HUES48 (cell line): Measurements from ENCODE around the gene YWHAG.
A peak's percentile ranks its signal among the peaks of the same experiment; 100 is the strongest.
"Not testable (repeated sequence)": the region's sequence is repeated elsewhere in the genome, so short reads cannot be mapped to it uniquely, and the experiment has no call there.

Experiments used
- H3K27ac ChIP-seq: one replicate; pipeline ENCODE4 v1.7.0; 2013; ENCODE audit warnings: low read depth, low read length, inconsistent platforms
- H3K27me3 ChIP-seq: 2 replicates; pipeline ENCODE4 v1.6.1; 2013; ENCODE audit warnings: mild to moderate bottlenecking, low read length; ENCODE audit not compliant: control insufficient read depth, insufficient read depth
- H3K36me3 ChIP-seq: 2 replicates; pipeline ENCODE4 v1.6.1; 2013; ENCODE audit warnings: low read length; ENCODE audit not compliant: control insufficient read depth, insufficient read depth
- H3K4me1 ChIP-seq: 2 replicates; pipeline ENCODE4 v1.6.1; 2013; ENCODE audit warnings: mild to moderate bottlenecking, low read length; ENCODE audit not compliant: control insufficient read depth, insufficient read depth
- H3K4me3 ChIP-seq: 2 replicates; pipeline ENCODE4 v1.5.1; 2013; ENCODE audit warnings: mild to moderate bottlenecking, low read depth, low read length
- H3K9ac ChIP-seq: 2 replicates; pipeline ENCODE4 v1.6.1; 2013; ENCODE audit warnings: mild to moderate bottlenecking, low read depth, low read length, moderate library complexity
- H3K9me3 ChIP-seq: 2 replicates; pipeline ENCODE4 v1.6.1; 2013; ENCODE audit warnings: low read length; ENCODE audit not compliant: control insufficient read depth, insufficient read depth

YWHAG gene

DNA sequence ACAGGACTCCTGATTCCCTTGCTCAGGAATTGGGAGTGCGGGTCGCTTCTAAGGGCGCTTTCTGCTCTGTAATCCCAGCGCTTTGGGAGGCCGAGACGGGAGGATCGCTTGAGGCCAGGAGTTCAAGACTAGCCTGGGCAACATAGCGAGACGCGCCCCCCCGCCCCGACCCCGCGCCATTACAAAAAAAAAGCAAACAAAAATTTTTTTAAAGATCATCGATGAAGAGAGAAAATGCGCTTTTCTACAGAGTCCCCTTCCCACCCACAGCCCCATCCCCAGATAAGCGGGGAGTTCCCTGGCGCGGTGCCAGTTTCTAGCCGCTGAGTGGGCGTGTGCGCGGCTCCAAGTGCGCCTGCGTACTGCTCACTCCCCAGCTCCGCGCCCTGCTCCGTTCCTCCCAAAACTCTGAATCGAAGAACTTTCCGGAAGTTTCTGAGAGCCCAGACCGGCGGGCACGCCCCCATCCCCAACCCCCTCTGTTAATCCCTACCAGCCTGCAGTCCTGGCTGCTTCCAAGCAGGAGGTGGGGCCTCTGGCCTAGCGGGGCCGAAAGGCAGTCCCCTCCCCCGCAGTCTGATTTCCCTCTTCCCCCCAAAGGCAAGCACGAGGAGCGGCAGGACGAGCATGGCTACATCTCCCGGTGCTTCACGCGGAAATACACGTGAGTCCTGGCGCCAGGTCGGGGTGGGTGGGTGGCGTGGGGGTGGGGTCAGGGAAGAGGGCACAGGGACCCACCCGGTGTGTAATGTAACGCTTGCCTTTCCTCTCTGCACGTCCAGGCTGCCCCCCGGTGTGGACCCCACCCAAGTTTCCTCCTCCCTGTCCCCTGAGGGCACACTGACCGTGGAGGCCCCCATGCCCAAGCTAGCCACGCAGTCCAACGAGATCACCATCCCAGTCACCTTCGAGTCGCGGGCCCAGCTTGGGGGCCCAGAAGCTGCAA lies 55.3 kb downstream of the YWHAG start:
- H3K9ac ChIP-seq: no peak overlapping the region
- peaks cover 10% of the 10 kb centered on the region for H3K27me3 ChIP-seq

DNA sequence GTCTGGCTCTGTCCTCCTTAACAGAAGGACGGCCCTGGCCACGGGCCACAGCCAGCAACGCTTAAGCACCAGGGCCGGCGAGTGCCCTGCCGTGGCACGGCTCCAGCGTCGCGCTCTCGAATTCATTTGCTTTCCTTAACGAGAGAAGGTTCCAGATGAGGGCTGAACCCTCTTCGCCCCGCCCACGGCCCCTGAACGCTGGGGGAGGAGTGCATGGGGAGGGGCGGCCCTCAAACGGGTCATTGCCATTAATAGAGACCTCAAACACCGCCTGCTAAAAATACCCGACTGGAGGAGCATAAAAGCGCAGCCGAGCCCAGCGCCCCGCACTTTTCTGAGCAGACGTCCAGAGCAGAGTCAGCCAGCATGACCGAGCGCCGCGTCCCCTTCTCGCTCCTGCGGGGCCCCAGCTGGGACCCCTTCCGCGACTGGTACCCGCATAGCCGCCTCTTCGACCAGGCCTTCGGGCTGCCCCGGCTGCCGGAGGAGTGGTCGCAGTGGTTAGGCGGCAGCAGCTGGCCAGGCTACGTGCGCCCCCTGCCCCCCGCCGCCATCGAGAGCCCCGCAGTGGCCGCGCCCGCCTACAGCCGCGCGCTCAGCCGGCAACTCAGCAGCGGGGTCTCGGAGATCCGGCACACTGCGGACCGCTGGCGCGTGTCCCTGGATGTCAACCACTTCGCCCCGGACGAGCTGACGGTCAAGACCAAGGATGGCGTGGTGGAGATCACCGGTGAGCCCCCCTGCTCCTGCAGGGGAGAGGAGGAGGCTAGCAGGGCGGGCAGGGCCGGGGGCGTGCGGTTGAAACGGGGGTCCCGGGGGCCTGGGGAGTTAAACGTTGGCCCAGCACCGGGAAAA lies 56.2 kb downstream of the YWHAG start, which contains the start of gene HSPB1:
Gene HSPB1, plus strand, starts transcription at position 327 of the 855 bp plus-strand sequence. Its CDS starts 40 bp downstream, at position 367.
- peaks cover 13% of the 10 kb centered on the region; the same call in 1 of the 2 replicates for H3K4me1 ChIP-seq
- 0 out of 2 replicates have a peak within 1 kb of the TSS, but pooled peaks have one; percentile 47 for H3K9ac ChIP-seq
- peaks cover 10% of the 10 kb centered on the region for H3K27me3 ChIP-seq
- peak within 1 kb of the TSS; percentile 70 for H3K4me3 ChIP-seq
- no peaks in the 10 kb centered on the region for H3K9me3 ChIP-seq
- peak within 1 kb of the TSS; percentile 50 for H3K27ac ChIP-seq
- H3K36me3 ChIP-seq: peaks cover 6% of the 10 kb centered on the region; the same call in 1 of the 2 replicates

More for the DNA sequence above, 55.3 kb downstream of the YWHAG start:
- H3K4me3 ChIP-seq: peak overlapping the region; percentile 70
- H3K36me3 ChIP-seq: peaks cover 6% of the 10 kb centered on the region; the same call in 1 of the 2 replicates
- no peaks in the 10 kb centered on the region for H3K9me3 ChIP-seq
- H3K4me1 ChIP-seq: peaks cover 13% of the 10 kb centered on the region; the same call in 1 of the 2 replicates
- peak overlapping the region; percentile 55 for H3K27ac ChIP-seq

DNA sequence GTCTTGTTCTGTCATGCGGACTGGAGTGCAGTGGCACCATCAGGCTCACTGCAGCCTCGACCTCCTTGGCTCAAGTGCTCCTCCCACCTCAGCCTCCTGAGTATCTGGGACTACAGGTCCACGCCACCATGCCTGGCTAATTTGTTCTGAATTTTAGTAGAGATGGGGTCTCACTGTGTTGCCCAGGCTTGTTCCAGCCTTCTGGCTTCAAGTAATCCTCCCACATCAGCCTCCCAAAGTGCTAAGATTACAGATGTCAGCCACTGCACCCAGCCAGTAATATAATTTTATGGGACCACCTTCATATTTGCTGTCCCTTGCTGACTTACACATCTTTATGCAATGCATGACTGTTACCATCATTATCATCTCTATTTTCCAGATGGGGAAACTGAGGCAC lies 57.8 kb downstream of the YWHAG start:
- Histone ChIP-seq H3K4me3 (no peak overlapping the region), H3K27ac (no peak overlapping the region)

DNA sequence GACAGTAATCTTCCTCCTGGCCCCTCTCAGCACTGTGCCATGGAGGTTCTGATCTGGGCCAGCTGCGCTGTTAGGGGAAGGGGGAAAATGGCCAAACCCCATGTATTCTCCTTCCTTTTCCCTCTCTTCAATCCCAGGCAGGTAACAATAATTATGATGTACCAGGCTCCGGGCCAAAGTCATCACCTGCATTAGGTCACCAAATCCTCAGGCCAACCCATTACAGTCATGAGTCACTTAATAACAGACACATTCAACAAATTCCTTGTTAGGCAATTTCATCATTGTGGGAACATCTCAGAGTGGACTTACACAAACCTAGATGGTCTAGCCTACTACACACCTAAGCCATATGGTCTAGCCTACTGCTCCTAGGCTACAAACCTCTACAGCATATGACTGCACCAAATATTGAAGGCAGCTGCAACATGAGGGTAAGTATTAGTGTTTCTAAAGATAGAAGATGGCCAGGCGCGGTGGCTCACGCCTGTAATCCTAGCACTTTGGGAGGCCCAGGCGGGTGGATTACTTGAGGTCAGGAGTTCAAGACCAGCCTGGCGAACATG lies 58.5 kb downstream of the YWHAG start:
- Histone ChIP-seq H3K9me3 (no peaks in the 10 kb centered on the region), H3K27ac (no peak overlapping the region), H3K9ac (no peak overlapping the region), H3K4me3 (no peak overlapping the region), H3K4me1 (peaks cover 8% of the 10 kb centered on the region; the same call in 1 of the 2 replicates), H3K27me3 (peaks cover 10% of the 10 kb centered on the region), H3K36me3 (peaks cover 6% of the 10 kb centered on the region; the same call in 1 of the 2 replicates)

More for the DNA sequence above, 57.8 kb downstream of the YWHAG start:
- Histone ChIP-seq H3K27me3 (peaks cover 10% of the 10 kb centered on the region), H3K36me3 (peaks cover 6% of the 10 kb centered on the region; the same call in 1 of the 2 replicates), H3K9ac (no peak overlapping the region), H3K4me1 (peaks cover 8% of the 10 kb centered on the region; the same call in 1 of the 2 replicates), H3K9me3 (no peaks in the 10 kb centered on the region)

DNA sequence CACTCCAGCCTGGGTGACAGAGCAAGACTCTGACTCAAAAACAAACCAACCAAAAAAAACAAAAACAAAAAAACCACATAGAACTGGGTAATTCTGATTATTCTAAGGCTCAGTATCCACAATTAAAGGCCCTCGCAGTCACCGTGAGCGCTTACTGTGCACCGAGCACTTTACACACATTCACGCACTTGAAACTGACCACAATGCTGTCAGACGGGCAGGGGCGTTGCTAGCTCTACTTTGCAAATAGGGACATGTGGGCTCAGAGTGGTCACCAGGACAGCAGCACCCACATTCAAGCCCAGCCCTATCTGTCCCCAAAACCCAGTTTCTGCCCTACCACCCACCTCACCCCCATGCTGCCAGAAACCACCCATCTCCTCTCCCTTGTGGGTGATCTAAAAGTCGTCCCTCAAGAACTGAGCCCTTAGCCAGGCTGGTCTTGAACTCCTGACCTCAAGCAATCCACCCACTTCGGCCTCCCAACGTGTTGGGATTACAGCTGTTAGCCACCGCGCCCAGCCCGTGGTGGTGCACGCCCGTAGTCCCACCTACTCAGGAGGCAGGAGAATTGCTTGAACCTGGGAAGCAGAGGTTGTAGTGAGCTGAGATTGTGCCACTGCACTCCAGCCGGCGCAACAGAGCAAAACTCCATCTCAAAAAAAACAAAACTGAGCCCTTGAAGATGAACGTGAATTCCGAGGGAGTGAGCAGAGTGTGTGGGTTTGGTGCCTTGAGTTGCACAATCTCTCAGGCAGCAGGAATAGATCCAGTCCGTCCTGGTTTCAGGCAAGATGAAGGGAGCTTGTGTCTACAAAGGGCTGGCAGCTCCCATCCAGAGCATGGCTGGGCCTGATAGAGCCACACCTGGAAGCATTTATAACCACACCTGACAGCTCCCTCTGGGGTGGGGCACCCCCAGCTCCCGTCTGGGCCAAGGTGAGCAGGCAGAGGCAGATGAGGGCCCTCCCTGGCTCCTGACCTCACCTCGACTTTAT lies 61.7 kb downstream of the YWHAG start:
- Histone ChIP-seq H3K9me3 (no peaks in the 10 kb centered on the region), H3K27ac (no peak overlapping the region), H3K4me1 (peaks cover 9% of the 10 kb centered on the region; the same call in 1 of the 2 replicates), H3K36me3 (no peaks in the 10 kb centered on the region), H3K9ac (no peak overlapping the region), H3K4me3 (no peak overlapping the region), H3K27me3 (peaks cover 8% of the 10 kb centered on the region)

DNA sequence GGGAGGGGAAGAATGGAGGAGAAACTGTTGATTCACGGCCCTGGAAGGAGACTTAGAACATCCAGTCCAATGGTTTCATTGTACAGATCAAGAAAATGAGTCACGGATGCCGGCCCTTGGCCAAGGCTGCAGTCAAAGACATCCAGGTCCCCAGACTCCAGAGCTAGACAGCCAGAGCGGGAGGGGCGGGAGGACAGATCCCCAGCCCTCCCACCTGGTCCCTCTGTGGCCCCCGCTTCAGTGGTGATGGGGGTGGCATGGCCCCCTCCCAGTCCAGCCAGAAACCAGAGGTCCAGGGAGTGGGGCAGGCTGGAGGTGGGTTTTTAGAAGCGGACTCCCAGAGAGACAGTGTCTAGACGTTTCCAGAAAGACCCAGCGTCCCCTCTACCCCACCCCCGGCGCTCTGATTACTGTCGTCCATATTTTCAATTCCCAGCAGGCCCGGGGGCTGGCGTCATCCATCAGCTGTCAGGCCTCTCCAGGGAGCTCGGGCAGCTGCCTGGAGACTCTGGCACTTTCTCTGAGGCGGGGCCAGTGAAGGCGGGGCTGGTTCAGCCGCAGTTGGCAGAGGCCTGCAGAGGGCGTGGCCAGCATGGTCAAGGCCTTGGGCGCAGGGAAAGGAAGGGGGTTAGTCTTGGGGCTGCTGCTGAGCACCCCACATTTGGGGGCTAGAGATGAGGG lies 64.3 kb downstream of the YWHAG start:
- no peaks in the 10 kb centered on the region for H3K27me3 ChIP-seq
- no peaks in the 10 kb centered on the region for H3K36me3 ChIP-seq
- no peak overlapping the region for H3K4me3 ChIP-seq
- peaks cover 22% of the 10 kb centered on the region for H3K4me1 ChIP-seq
- H3K9me3 ChIP-seq: no peaks in the 10 kb centered on the region
- H3K9ac ChIP-seq: no peak overlapping the region
- no peak overlapping the region for H3K27ac ChIP-seq

DNA sequence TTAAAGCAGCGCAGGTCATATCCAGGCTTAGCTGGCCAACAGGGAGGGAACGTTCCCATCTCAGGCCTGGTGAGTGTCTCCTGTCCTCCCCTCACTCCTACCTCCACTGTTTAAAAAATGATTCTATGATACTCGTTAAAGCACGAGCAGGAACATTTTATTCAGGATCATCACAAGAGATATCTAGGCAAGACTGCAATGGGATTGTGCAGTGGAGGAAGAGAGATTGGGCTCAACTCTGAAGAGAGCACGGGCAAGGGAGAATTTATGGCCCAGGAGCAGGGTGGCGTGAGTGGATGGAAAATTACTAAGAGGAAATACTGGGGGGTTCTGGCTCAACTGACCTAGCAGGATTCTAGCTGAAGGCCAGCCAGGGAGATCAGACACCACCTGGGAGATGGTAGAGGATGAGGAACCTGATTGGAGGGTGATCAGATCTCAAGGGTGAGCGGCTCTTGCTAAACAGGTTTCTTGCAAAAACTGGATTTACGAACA lies 65.3 kb downstream of the YWHAG start:
- no peak overlapping the region for H3K27ac ChIP-seq
- H3K9me3 ChIP-seq: no peaks in the 10 kb centered on the region
- H3K9ac ChIP-seq: no peak overlapping the region
- no peaks in the 10 kb centered on the region for H3K36me3 ChIP-seq
- H3K4me1 ChIP-seq: peaks cover 22% of the 10 kb centered on the region
- H3K27me3 ChIP-seq: no peaks in the 10 kb centered on the region
- no peak overlapping the region for H3K4me3 ChIP-seq

DNA sequence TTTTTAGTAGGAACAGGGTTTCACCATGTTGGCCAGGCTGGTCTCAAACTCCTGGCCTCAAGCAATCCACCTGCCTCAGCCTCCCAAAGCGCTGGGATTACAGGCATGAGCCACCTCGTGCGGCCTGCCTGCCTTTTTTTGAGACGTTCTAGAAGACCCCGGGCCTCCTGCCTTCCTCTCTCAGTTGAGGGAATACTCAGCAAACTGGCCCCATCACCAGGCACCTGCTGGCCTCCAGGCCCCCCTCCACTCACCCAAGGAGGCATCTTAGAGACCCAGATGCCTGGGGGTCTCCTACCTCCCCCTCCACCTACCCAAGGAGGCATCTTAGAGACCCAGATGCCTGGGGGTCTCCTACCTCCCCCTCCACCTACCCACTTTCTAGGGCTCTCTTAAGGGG lies 65.9 kb downstream of the YWHAG start:
- peaks cover 22% of the 10 kb centered on the region for H3K4me1 ChIP-seq
- not testable (repeated sequence) for H3K27ac ChIP-seq, H3K9me3 ChIP-seq, H3K4me3 ChIP-seq, H3K36me3 ChIP-seq, H3K27me3 ChIP-seq, H3K9ac ChIP-seq

DNA sequence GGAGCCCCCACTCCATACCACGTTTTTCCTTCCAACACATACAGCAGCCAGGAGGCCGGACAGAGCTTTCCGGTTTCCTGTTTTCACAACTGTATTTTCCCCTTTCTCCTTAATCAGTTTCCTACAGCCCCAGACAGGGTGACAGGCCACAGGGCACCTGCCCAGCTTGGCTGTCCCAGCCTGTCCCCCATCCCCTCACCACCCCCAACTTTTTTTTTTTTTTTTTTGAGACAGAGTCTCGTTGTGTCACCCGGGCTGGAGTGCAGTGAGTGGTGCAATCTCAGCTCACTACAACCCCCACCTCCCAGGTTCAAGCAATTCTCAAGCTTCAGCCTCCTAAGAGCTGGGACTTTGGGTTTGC lies 66.6 kb downstream of the YWHAG start:
- H3K27me3 ChIP-seq: no peaks in the 10 kb centered on the region
- peak overlapping the region; percentile 71 for H3K27ac ChIP-seq
- H3K9me3 ChIP-seq: no peaks in the 10 kb centered on the region
- H3K36me3 ChIP-seq: no peaks in the 10 kb centered on the region
- H3K4me1 ChIP-seq: peaks cover 22% of the 10 kb centered on the region
- H3K4me3 ChIP-seq: no peak overlapping the region
- H3K9ac ChIP-seq: no peak overlapping the region
